PFSK-1 (cell line): ENCODE measurements around the gene E2F7.

Experiments
- FOXP2 ChIP-seq: optimal IDR thresholded peaks from 2 replicates; pipeline ENCODE3; 2011; ENCODE audit warnings: borderline replicate concordance, control low read depth, inconsistent platforms; ENCODE audit not compliant: insufficient read depth; ENCODE audit errors: extremely low read length, extremely low read depth
- POLR2AphosphoS5 ChIP-seq: IDR thresholded peaks from 2 replicates; pipeline ENCODE4 v1.6.1; 2012; ENCODE audit warnings: low read depth, mild to moderate bottlenecking, control low read depth, low read length, moderate library complexity
- REST ChIP-seq, 2 experiments: IDR thresholded peaks; 2 replicates each; pipeline versions ENCODE4 v1.6.1 to v1.8.0; 2011 to 2012; ENCODE audit warnings: low read depth in 2 of 2, low read length in 2 of 2, control low read depth in 1 of 2, inconsistent platforms in 1 of 2, mild to moderate bottlenecking in 1 of 2, moderate library complexity in 1 of 2; ENCODE audit not compliant: insufficient read depth in 1 of 2
- SIN3A ChIP-seq: IDR thresholded peaks from 2 replicates; pipeline ENCODE4 v1.6.1; 2012; ENCODE audit warnings: mild to moderate bottlenecking, low read length, moderate library complexity, borderline replicate concordance; ENCODE audit not compliant: insufficient read depth
- TAF1 ChIP-seq: IDR thresholded peaks from 2 replicates; pipeline ENCODE4 v1.6.1; 2012; ENCODE audit warnings: low read length, control low read depth, borderline replicate concordance; ENCODE audit not compliant: insufficient read depth

E2F7 gene

DNA sequence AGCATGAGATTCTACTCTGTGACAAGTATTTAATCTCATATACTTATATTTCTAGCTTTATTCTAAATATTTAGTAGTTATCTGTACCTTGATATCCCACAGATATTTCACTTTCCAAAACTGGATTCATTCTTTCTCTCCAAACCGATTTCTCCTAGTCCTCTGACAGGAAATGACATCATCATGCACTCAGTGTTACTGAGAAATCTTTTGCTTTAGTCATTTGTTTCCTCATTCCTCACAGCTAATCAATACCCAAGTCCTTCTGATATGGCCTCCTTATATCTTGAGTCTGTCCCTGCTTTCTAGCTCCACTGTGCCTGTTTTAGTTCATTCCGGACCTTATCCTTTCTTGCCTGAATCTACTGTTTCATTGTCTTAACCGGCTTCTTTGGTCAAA is 39.4 kb upstream of the E2F7 start:
- TF ChIP-seq POLR2AphosphoS5 (no peak), FOXP2 (no peak), REST (IDR thresholded peaks at IDR 0.05; ENCODE audit: insufficient read depth in 1 of 2, low read depth in 2 of 2, low read length in 2 of 2) (no peak), SIN3A (no peak), TAF1 (no peak)

GRCh38 chr12:77104286-77104685 is 38.9 kb upstream of the E2F7 start:
- TF ChIP-seq FOXP2: no peak
- TF ChIP-seq TAF1: no peak
- no peak for TF ChIP-seq POLR2AphosphoS5
- no peak for TF ChIP-seq SIN3A
- TF ChIP-seq REST (IDR thresholded peaks at IDR 0.05; ENCODE audit: insufficient read depth in 1 of 2, low read depth in 2 of 2, low read length in 2 of 2): no peak

GRCh38 chr12:77102691-77103090 is 37.3 kb upstream of the E2F7 start:
- no peak for TF ChIP-seq FOXP2
- TF ChIP-seq TAF1: no peak
- no peak for TF ChIP-seq REST (IDR thresholded peaks at IDR 0.05; ENCODE audit: insufficient read depth in 1 of 2, low read depth in 2 of 2, low read length in 2 of 2)
- TF ChIP-seq POLR2AphosphoS5: no peak
- TF ChIP-seq SIN3A: no peak

GRCh38 chr12:77102123-77102522 is 36.8 kb upstream of the E2F7 start:
- TF ChIP-seq POLR2AphosphoS5 (no peak), FOXP2 (no peak), SIN3A (no peak), TAF1 (no peak), REST (IDR thresholded peaks at IDR 0.05; ENCODE audit: insufficient read depth in 1 of 2, low read depth in 2 of 2, low read length in 2 of 2) (no peak)

GRCh38 chr12:77099799-77100198 is 34.4 kb upstream of the E2F7 start:
- TF ChIP-seq FOXP2: no peak
- TF ChIP-seq TAF1: no peak
- no peak for TF ChIP-seq REST (IDR thresholded peaks at IDR 0.05; ENCODE audit: insufficient read depth in 1 of 2, low read depth in 2 of 2, low read length in 2 of 2)
- TF ChIP-seq POLR2AphosphoS5: no peak
- no peak for TF ChIP-seq SIN3A
